Neural progenitor cell (in vitro differentiated cells): ENCODE results near the gene SCIN.
A peak's percentile ranks its signal among the peaks of the same experiment; 100 is the strongest.

Experiments
- EZH2 ChIP-seq: fragments of 200-600 bp; sonication (generic); IDR thresholded peaks from 2 replicates; pipeline ENCODE4 v1.6.1; 2017; ENCODE audit warnings: antibody characterized with exemption, mild to moderate bottlenecking, moderate library complexity
- EZH2phosphoT487 ChIP-seq: fragments of 200-600 bp; sonication (generic); IDR thresholded peaks from 2 replicates; pipeline ENCODE4 v1.6.1; 2017; ENCODE audit warnings: antibody characterized with exemption
- TF ChIP-seq, protein P1 (sequence below): fragments of 200-600 bp; sonication (generic); IDR thresholded peaks from 2 replicates; pipeline ENCODE4 v1.5.1; 2017; ENCODE audit warnings: antibody characterized with exemption, mild to moderate bottlenecking

DNA sequence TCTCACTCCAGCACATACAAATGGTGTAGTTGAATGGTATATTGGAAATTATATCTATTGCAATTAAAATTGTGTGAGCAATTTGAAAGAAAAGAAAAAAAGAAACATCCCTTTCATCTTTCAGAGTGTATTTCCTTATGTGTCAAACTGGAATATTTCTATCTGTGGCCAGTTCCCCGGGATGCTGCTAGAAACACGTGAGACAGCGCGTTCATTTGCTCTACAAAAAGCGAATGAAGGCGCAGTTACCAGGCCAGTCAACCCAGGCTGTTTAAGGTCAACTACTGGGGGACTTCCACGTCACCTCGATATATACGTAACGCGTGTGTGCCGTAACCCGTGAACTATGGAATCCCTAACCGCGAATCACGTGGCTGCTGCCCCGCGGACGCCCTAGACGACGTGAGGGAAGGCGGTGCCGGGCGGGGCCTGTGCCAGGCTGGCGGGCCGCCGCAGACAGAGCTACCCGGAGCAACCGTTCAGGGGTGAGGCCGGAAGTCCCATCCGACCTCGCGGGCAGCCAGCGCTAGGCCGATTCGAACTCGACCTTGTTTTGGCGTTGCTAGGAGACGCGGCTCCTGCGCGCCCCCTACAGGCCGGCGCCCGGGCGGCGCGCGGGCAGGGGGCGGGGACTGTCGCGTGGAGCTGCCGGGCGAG lies 115.8 kb downstream of the SCIN start:
- TF ChIP-seq, protein P1, sequence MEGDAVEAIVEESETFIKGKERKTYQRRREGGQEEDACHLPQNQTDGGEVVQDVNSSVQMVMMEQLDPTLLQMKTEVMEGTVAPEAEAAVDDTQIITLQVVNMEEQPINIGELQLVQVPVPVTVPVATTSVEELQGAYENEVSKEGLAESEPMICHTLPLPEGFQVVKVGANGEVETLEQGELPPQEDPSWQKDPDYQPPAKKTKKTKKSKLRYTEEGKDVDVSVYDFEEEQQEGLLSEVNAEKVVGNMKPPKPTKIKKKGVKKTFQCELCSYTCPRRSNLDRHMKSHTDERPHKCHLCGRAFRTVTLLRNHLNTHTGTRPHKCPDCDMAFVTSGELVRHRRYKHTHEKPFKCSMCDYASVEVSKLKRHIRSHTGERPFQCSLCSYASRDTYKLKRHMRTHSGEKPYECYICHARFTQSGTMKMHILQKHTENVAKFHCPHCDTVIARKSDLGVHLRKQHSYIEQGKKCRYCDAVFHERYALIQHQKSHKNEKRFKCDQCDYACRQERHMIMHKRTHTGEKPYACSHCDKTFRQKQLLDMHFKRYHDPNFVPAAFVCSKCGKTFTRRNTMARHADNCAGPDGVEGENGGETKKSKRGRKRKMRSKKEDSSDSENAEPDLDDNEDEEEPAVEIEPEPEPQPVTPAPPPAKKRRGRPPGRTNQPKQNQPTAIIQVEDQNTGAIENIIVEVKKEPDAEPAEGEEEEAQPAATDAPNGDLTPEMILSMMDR: peak; percentile 81
- TF ChIP-seq EZH2 (no peak), EZH2phosphoT487 (no peak)
